Astrocyte of the hippocampus (primary cell): ENCODE results near the gene C2orf49.
"Not testable (repeated sequence)": the region's sequence is repeated elsewhere in the genome, so short reads cannot be mapped to it uniquely, and the experiment has no call there.

ENCODE experiments used
- DNase-seq: peaks from one replicate; pipeline ENCODE4 v3.0.0; 2011; ENCODE audit warnings: low read depth, low spot score

C2orf49 gene

DNA sequence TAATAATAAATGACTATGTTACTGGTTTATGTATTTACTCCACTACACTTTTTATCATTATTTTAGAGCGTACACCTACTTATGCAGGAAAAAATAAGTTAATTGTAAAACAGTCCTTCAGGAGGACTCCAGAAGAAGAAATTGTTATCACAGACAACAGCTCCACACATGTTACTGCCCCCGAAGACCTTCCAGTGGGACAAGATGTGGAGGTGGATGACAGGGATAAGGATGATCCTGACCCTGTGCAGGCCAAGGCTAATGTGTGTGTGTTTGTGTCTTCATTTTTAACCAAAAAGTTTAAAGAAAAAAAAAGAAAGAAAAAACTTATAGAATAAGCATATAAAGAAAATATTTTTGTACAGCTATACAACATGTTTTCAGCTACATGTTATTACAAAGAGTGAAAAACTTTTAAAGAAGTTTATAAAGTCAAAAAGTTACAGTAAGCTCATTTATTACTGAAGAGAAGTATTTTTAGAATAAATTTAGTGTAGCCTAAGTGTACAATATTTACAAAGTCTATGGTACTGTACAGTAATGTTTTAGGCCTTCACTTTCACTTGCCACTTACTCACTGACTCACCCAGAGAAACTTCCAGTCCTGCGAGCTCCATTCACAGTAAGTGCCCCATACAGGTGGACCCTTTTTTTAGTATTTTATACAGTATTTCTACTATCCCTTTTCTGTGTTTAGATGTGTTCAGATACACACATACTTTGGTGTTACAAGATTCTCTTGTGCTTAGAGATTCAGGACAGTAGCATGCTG lies 15.3 kb upstream of the C2orf49 start:
- DNase-seq: peak; percentile 39

DNA sequence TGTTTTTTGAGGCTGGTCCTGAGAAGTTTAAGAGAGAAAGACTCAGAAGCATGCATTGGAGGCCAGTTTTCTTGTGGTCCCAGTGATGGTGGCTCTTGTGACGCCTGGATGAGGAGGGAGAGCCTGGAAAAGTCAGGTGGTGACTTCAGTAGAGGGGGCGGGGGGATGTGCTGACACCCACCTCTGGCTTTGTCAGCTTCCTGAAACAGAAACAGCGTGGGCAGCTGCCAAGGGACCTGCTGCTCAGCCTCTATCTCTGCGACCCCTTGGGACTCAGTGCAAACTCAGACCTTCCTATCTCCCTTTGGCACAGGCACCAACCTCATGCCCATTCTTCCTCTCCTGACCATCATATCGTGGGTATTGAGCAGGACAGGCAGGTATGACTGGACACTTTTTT lies 14.2 kb upstream of the C2orf49 start:
- DNase-seq: no peak

DNA sequence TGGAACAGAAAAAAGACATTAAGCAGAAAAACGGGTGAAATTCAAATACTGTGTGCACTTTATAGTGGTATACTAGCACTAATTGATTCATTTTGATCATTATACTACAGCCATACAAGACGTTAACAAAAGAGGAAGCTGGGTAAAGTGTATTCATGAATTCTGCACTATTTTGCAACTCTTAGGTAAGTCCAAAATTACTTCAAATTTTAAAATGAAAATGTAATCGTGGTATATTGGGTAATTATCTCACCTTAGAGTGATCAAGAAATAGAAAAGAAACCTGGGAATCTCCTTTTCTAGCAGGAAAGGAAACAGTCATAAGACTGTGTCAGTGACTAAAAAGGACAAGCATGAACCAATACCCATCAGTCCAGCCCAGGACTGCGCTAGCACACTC lies 13.2 kb upstream of the C2orf49 start:
- no peak for DNase-seq

DNA sequence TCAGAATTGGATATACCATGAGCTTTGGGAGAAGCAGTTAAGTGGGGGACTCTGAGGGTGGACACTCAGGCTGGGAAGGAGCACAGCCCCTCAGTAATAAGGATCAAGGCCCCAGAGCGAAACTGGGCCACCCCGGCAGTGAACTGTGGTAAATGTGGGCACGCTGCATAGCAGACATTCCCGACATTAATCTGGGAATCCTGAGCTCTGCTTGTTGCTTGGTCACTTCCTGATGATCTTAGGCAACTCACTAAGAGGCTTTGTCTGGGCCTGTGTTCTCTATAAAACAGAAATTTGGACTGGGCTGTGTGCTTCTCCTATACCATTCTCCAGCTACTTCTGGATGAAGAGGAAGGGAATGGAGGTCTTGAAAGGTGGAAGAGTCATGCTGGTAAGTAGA lies 12.6 kb upstream of the C2orf49 start:
- DNase-seq: peak; percentile 91

DNA sequence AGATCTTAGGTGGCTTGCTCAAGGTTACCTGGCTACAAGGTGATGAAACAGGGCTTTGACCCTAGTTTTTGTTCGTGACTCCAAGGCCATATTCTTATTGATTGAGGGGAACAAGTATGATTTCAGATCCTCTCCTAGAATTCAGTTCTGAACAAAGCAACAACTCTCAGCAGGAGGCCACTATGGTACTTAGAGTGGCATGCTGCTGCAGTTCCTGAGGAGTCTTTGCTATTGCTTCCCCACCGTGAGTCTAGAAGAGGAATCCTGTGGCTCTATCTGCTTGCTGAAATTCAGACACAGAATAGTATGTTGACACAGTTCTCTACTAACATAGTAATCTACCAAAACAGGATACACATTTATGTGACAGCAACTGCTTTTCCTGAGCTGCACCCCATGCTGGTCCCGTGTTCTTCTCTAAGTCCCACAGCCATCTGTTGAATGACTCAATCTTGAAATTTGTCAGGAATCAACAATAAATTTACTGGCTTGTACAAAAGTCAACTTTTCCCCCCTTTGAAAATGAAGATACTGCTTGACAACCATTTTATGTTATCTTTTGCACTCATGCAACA lies 11.9 kb upstream of the C2orf49 start:
- DNase-seq: peak; percentile 32

DNA sequence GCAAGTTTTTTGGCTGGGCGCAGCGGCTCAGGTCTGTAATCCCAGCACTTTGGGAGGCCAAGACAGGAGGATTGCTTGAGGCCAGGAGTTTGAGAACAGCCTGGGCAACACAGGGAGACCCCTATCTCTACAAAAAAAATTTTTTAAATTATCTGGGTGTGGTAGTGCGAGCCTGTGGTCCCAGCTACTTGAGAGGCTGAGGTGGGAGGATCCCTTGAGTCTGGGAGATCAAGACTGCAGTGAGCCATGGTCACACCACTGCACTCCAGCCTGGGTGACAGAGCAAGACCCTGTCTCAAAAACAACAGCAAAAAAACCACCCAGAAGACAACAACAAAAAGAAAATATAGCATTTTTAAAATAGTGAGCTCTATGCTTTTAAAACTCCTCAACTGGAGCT lies 10.1 kb upstream of the C2orf49 start:
- DNase-seq: not testable (repeated sequence)

DNA sequence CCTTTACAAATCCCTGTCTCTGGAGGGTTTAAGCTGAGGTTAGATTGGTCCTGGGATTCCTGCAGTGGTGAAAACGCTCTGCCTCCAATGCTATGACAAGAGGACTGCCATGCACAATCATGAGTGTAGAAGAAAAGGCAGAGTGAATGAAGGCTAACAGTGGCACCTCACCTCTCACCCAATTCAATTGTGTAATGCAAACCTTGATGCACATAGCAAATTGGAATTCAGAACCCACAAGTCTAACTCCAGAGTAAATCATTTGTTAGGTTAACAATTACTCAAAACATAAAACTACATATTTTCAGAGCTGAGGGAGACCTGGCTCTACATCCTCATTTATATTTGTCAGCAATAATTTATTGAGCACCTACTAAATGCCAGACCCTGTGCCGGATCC lies 9.7 kb upstream of the C2orf49 start:
- no peak for DNase-seq

DNA sequence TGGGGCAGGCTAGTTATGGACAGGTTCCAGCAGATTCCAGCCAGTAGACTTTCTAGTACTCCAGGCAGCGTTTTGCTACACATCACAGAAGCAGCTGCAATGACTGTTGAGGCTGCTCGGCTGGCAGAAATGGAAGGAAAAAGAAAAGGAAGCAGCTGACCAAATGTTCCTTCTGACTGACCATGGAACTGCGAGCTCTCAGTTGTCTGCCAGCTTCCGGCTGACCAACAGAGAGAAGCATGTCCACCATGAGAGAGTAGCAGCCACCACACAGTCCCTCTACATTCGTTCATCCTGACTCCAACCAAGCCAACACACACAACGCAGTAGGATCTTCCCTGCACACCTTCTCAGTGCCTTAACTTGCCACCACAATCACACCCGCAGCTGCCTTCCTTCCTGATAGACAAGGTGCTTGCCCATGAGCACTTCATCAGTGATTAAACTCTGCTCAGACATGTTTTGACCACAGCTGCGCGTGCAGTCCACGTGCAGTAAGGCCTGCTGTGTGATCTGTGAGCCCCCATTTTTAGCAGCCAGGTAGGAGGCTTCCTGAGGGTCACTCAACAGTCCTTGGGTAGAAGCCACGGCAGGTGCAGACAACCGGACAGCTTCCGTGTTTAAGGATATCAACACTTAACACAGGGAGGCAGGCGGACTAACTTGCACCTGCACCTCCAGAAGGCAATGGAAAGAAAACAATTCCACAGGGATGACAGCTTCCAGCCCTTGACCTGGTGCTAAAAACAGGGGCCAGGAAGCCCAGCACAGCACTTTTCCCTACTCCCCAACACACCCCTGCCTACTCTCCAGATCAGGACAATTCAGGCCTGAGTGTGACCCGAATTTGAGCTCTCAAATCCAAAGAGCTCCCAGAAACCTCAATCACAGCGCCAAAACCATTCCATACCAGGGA lies 8.8 kb upstream of the C2orf49 start:
- DNase-seq: no peak

DNA sequence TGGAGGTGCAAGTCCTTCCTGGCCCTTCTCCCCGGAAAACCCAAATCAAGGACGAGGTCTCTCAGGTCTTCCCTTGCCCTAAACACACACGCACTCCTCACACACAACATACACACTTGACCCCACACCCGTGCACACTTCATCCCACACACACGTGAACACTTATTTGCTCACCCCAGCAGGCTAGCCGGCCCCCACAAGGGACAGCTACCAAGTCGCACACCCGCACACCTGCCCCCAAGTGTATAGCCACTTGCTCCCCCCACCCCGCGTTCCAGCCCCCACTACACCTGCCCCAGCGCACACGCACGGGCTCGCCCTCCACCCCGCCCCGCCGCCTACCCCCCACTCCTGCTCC lies 8.2 kb upstream of the C2orf49 start:
- DNase-seq: no peak

DNA sequence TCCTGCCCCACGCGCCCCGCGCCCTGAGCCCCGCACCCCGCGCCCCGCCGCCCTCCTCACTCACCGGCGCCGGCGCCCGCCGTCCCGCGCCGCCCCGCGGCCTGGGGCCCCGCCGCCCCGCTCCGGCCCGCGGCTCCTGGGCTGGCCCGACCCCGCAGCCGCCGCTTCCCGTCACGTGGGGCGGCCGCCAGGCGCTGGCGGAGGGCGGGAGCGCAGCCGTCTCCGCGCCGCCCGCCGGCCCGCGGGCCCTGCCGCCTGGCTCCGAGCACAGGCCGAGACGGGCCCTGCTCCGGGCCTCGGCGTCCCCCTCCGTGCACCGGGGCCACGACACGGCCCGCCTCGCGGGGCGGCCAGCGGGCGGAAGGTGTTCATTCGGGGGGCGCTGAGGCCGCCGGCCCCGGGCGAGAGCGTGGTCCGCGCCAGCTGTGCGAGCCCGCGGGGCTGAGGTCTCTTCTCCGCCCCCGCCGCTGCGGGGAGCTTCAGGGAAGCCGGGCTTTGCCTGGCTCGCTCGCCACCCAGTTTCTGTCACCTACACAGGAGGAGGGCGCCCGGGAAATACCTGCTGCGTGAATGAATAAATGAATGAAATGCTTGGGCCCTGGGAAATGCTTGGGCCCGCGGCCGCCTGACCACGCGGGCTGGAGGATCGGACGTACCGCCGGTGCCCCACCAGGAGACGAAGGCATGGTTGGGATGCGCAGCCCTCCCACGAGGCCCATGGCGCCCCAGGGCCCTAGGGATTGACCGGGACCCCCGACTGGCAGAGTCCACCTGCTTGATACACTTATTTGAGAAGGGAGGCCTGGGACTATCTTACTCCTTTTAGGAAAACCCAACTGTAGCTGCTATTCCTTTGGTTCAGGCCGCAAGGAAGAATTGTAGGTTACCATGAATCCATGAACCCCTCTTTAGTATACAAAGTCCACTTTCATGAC lies 7.5 kb upstream of the C2orf49 start, which contains the start of gene TGFBRAP1:
Gene TGFBRAP1 (minus strand): TSS at position 175 of the 935 bp plus-strand sequence. CDS start 21,434 bp downstream, outside the sequence.
- peak; percentile 81 for DNase-seq

DNA sequence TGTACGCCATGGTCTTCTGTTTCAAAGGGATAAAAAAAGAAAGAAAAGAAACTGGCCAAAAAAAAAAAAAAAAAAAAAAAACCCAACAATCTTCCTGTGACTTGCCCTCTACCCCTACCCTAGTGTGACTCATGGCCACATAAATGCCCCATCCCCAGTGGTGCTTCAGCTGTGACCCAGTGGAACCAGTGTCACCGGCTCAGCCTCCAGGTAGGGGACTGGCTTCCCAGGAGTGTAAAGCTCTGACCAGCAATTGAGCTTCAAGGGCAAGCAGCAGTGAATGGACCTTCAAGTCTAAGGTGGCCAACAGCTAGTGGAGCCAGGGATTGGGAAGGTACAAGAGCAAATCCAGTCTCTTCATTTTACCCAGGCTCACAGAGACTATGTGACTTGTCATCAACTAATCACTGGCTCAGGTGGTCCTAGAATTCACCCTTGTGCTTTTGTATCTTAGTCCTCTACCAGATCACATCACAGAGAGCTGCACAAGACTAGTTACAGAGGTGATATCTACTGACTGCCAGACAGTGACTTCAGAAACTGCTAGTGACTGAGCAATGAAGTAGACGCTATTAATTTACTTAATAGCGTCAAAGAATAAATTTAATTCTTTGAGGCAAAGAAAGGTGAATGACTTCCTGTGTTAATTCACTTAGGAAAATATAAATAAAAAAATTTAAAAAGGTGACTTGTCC lies 6.5 kb upstream of the C2orf49 start:
- no peak for DNase-seq

DNA sequence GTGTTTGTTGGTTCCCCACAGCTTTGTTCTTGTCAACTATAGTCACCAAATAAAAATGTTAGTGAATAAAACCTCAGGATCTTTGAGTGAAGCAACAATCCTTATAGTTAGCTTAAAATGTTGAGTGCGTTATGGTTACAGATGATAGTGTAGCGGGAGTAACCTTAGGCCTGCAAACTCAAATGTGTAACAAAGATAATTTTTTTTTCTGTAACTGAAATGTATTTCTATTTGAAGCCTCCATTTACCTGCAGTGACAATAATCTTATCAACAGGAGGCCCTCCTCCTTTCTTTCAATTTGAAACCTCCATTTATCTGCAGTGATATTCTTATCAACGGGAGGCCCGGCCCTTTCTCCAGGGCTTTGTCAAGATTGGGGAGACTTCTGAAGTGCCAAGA lies 3.1 kb upstream of the C2orf49 start:
- no peak for DNase-seq

DNA sequence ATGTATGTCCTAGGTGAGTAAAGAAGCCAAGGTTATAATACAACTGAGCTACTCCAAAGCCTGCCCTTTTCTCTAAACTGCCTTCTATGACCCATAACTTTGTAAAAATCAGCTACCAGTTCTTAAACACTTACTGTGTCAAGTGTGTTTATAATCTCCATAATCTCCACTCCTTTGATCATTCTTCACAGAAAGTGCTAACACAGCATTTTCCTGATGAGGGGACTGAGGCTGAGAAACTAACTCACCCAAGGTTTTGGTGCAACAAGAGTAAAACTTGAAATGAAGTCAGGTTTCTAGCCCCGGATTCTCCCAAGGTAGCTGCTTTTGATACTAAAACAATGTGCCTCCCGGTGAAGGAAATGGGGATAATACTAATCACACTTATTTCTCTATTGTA lies 1.9 kb upstream of the C2orf49 start:
- no peak for DNase-seq

DNA sequence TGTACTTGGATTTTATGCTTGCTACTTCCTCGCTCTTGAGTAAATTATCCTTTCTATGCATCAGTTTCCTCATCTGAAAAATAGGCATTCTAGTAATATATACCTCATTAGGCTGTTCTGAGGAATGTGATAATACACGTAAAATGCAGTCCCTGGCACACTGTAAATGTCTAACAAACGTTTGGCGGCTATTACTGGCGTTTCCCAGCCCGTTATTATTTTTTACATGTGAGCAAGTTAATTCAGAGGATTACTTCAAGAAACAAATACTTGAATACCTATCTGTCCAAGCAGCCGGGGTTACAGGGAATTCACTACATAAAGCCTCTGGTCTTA lies 586 bp upstream of the C2orf49 start:
- DNase-seq: no peak

DNA sequence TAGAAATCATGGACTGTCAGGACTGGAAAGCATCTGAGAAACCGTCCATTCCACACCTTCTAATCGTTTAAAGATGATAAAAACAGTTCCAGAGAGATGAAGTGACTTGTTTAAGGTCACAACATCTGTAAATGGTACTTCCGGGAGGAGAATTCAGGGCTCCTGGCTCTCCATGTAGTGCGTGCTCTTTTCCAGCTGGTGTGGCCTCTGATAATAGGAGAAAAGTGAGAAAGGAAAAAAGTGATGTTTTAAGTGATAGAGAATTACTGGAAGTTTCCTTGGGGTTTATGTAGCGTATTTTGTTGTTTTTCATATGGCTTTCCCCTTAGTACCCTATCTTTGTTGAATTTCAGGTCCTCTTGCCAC lies 663 bp downstream of the C2orf49 start:
- no peak for DNase-seq

DNA sequence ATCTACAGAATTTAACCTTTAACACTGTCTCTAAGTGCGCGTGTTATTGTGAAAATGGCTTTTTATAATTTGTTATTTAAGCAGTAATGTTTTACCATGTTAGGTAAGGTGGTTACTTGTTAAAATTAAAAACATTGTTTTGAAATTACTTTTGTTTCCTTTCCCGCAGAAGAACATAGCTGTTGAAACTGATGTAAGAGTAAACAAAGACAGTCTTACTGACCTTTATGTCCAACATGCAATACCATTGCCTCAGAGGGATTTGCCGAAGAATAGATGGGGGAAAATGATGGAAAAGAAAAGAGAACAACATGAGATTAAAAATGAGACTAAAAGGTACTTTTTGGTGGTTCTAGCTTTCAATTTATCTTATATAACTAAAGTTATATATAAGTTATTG lies 2.1 kb downstream of the C2orf49 start:
- DNase-seq: no peak

DNA sequence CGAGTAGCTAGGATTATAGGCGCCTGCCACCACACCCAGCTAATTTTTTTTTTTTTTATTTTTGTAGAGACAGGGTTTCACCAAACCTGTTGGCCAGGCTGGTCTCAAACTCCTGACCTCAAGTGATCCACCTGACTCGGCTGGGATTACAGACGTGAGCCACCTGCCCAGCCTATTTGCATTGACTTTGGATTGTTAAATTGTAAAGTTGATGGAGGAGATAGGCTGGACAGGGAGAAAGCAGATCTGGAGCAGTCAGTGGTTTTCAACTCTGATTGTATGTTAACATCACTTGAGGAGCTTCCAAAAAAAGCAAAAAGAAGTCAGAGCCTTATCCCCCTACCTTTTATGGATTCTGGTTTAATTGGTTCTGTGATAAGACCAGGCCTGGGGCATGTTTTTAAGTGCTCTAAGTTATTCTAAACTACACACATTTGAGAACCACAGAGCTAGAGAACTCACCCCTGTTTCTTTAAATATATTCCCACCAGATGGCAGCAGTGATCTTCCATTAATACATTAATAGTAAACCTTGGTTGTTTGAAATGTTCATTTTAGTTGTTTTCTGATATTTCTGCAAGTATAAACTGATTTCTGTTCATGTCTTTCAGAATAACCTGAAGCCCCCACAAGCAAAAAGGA lies 7.5 kb downstream of the C2orf49 start:
- peak; percentile 66 for DNase-seq

DNA sequence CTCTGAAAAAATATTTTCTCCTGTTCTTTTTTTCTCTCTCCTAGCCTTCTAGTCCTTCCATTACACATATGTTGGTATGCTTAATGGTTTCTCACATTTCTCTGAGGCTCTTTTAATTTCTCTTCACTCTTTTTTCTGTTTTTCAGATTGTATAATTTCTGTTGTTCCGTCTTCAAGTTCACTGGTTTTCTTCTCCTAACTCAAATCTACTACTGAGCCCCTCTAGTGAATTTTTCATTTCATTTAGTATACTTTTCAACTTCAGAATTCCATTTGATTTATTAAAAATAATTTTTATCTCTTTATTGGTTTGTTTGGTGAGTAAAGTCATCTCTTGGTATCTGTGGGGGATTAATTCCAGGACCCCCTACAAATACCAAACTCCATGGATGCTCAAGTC lies 19.8 kb downstream of the C2orf49 start:
- DNase-seq: no peak

DNA sequence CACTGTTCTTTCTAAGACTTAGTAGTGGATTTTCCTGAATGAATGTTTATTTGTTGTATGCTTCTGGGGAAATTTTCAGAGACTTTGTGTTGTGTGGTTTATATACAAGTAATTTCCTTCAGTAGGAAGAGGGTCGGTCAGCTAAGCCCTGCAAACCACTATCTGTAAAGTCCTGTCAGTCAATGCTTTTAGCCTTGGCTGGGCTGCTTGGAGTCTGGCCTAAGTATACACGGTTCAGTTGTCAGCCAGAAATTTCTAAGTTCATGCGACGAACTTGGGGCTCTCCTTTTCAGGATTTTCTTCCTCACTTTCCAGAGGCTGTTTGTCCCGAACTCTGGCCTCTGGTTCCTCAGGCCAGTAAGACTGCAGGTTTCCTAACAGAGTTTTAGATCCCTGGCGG lies 21.3 kb downstream of the C2orf49 start:
- DNase-seq: peak; percentile 61

DNA sequence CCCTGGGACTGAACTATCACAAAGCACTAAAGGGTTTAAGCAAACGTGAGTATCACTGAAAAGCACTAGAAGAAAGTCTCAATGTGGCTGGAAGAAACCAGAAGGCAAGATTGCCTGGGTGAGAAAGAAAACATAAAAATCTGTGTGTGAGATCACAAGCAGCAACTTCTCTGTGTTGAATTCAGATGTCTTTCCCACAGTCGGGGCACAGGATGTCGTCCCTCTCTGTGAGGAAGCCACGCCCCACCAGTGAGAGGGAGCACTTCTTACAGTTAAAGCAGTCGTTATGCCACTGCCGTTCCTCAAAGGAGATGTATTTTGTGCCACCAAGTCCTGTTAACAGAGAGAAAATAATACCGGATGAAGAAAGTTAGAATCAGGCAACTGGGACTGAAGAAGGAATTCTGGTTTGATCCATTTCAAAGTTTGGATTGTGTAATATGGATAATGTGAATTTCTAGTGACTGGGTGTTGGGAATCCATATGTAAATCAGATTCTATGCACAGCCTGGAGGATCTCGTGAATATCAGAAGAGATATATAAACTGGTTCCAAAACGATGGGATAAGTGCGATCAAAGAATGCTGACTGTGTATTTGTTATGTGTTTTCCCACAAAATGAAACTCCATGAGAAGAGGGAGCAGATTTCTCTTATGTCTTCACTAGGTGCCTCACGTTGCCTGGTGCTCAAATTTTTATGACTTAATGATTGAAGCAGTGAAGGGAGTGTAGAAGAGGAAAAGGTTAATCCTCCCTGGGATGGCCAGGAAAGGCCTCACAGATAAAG lies 24.0 kb downstream of the C2orf49 start:
- DNase-seq: no peak
